HepG2 (cell line): ENCODE data around the gene SLC10A1.

Experiments used
- BRD4 ChIP-seq: sonication (generic); formaldehyde crosslinking; IDR thresholded peaks from 2 replicates; pipeline ENCODE4 v1.4.0; 2020; ENCODE audit warnings: missing genetic modification reagents
- CCDC6 ChIP-seq: sonication (generic); formaldehyde crosslinking; IDR thresholded peaks from 2 replicates; pipeline ENCODE4 v1.8.1; 2022; ENCODE audit warnings: mild to moderate bottlenecking, missing genetic modification reagents, moderate library complexity
- ESRRA ChIP-seq: sonication (generic); formaldehyde crosslinking; IDR thresholded peaks from 2 replicates; pipeline ENCODE4 v1.5.1; 2020; ENCODE audit warnings: mild to moderate bottlenecking, low read depth, missing genetic modification reagents
- MBD4 ChIP-seq: IDR thresholded peaks from 2 replicates; pipeline ENCODE4 v1.6.1; 2012; ENCODE audit warnings: low read length, inconsistent platforms, borderline replicate concordance
- ZFP36 ChIP-seq: fragments of 150-350 bp; IDR thresholded peaks from 2 replicates; pipeline ENCODE4 v1.6.1; 2018; ENCODE audit warnings: borderline replicate concordance, low read length, low read depth; ENCODE audit not compliant: partially characterized antibody
- ZNF20 ChIP-seq: sonication (generic); formaldehyde crosslinking; IDR thresholded peaks from 2 replicates; pipeline ENCODE4 v1.4.0; 2020; ENCODE audit warnings: mild to moderate bottlenecking, moderate library complexity, missing genetic modification reagents
- ZNF224 ChIP-seq: sonication (generic); formaldehyde crosslinking; IDR thresholded peaks from 2 replicates; pipeline ENCODE4 v1.5.0; 2020; ENCODE audit warnings: mild to moderate bottlenecking, missing genetic modification reagents
- ZNF24 ChIP-seq: fragments of 450-650 bp; IDR thresholded peaks from 2 replicates; pipeline ENCODE4 v1.6.1; 2017; ENCODE audit warnings: antibody characterized with exemption, mild to moderate bottlenecking
- ZNF660 ChIP-seq: sonication (generic); formaldehyde crosslinking; IDR thresholded peaks from 2 replicates; pipeline ENCODE4 v1.5.1; 2020; ENCODE audit warnings: mild to moderate bottlenecking, low read depth, missing genetic modification reagents, borderline replicate concordance
- TF ChIP-seq, protein P1 (sequence below): sonication (generic); IDR thresholded peaks from 2 replicates; pipeline ENCODE4 v1.6.1; 2016; ENCODE audit warnings: low read depth, borderline replicate concordance
- TF ChIP-seq, protein P2 (sequence below): sonication (generic); formaldehyde crosslinking; IDR thresholded peaks from 2 replicates; pipeline ENCODE4 v1.5.0; 2020; ENCODE audit warnings: mild to moderate bottlenecking, missing genetic modification reagents, moderate library complexity
- TF ChIP-seq, protein P3 (sequence below): sonication (generic); formaldehyde crosslinking; IDR thresholded peaks from 2 replicates; pipeline ENCODE4 v1.5.0; 2020; ENCODE audit warnings: mild to moderate bottlenecking, missing genetic modification reagents
- TF ChIP-seq, protein P4 (sequence below): sonication (generic); formaldehyde crosslinking; IDR thresholded peaks from 2 replicates; pipeline ENCODE4 v1.8.1; 2023; ENCODE audit warnings: mild to moderate bottlenecking, missing genetic modification reagents
- TF ChIP-seq, protein P5 (sequence below): sonication (generic); formaldehyde crosslinking; conservative IDR thresholded peaks from 2 replicates; pipeline ENCODE4 v1.8.1; 2023; ENCODE audit warnings: missing genetic modification reagents

DNA sequence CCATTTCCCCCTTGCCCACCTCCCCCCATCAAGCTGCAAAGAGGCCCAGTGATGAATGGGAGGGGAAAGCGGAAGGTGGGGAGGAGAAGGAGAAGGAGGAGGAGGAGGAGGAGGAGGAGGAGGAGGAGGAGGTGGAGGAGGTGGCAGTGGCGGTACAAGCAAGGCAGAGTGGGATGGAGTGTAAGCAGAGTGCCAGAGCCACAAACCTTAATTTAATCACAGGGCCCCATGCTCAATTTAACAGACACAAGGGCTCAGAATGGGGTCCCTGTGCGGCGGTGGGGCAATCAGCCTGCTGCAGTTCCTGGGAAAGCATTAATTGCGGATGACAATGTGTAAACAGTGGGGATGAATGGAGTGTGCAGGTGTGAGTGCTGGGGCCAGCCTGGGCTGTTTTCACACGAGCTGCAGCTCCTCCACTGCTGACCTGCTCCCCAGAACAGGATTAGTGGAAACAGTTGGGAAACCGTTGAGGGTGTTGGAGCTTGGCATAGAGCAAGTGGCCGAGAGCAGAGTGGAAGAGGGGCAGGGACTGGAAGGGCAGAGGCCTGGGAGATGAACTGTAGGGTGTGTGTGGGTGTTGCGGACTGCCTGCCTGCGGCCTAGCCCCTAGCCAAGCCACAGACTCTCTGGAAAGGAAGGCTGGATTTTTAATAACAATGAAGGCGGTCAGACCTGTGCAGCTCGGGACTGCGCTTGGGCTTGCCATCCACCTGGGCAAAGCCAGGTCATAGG lies 45.8 kb upstream of the SLC10A1 start:
- TF ChIP-seq ZNF24 (no peak), BRD4 (CRISPR knock-in tag) (no peak), ESRRA (no peak), CCDC6 (no peak), ZNF224 (no peak), ZNF20 (CRISPR knock-in tag) (no peak), ZNF660 (no peak), ZFP36 (no peak), MBD4 (no peak)
- TF ChIP-seq, protein P1, sequence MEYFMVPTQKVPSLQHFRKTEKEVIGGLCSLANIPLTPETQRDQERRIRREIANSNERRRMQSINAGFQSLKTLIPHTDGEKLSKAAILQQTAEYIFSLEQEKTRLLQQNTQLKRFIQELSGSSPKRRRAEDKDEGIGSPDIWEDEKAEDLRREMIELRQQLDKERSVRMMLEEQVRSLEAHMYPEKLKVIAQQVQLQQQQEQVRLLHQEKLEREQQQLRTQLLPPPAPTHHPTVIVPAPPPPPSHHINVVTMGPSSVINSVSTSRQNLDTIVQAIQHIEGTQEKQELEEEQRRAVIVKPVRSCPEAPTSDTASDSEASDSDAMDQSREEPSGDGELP = no peak
- TF ChIP-seq, protein P2, sequence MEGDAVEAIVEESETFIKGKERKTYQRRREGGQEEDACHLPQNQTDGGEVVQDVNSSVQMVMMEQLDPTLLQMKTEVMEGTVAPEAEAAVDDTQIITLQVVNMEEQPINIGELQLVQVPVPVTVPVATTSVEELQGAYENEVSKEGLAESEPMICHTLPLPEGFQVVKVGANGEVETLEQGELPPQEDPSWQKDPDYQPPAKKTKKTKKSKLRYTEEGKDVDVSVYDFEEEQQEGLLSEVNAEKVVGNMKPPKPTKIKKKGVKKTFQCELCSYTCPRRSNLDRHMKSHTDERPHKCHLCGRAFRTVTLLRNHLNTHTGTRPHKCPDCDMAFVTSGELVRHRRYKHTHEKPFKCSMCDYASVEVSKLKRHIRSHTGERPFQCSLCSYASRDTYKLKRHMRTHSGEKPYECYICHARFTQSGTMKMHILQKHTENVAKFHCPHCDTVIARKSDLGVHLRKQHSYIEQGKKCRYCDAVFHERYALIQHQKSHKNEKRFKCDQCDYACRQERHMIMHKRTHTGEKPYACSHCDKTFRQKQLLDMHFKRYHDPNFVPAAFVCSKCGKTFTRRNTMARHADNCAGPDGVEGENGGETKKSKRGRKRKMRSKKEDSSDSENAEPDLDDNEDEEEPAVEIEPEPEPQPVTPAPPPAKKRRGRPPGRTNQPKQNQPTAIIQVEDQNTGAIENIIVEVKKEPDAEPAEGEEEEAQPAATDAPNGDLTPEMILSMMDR (CRISPR knock-in tag) = no peak
- TF ChIP-seq, protein P3, sequence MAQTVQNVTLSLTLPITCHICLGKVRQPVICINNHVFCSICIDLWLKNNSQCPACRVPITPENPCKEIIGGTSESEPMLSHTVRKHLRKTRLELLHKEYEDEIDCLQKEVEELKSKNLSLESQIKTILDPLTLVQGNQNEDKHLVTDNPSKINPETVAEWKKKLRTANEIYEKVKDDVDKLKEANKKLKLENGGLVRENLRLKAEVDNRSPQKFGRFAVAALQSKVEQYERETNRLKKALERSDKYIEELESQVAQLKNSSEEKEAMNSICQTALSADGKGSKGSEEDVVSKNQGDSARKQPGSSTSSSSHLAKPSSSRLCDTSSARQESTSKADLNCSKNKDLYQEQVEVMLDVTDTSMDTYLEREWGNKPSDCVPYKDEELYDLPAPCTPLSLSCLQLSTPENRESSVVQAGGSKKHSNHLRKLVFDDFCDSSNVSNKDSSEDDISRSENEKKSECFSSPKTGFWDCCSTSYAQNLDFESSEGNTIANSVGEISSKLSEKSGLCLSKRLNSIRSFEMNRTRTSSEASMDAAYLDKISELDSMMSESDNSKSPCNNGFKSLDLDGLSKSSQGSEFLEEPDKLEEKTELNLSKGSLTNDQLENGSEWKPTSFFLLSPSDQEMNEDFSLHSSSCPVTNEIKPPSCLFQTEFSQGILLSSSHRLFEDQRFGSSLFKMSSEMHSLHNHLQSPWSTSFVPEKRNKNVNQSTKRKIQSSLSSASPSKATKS (CRISPR knock-in tag) = no peak
- TF ChIP-seq, protein P4, sequence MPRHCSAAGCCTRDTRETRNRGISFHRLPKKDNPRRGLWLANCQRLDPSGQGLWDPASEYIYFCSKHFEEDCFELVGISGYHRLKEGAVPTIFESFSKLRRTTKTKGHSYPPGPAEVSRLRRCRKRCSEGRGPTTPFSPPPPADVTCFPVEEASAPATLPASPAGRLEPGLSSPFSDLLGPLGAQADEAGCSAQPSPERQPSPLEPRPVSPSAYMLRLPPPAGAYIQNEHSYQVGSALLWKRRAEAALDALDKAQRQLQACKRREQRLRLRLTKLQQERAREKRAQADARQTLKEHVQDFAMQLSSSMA (CRISPR knock-in tag) = no peak
- TF ChIP-seq, protein P5, sequence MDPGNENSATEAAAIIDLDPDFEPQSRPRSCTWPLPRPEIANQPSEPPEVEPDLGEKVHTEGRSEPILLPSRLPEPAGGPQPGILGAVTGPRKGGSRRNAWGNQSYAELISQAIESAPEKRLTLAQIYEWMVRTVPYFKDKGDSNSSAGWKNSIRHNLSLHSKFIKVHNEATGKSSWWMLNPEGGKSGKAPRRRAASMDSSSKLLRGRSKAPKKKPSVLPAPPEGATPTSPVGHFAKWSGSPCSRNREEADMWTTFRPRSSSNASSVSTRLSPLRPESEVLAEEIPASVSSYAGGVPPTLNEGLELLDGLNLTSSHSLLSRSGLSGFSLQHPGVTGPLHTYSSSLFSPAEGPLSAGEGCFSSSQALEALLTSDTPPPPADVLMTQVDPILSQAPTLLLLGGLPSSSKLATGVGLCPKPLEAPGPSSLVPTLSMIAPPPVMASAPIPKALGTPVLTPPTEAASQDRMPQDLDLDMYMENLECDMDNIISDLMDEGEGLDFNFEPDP = no peak
